ENCODE data around the gene TRUB2. TPM values are rescaled to one million over a fixed set of nuclear protein-coding genes. Genes with fewer than 3 reads are reported as not detected.
A peak's percentile ranks its signal among the peaks of the same experiment; 100 is the strongest.

TRUB2 gene
- total RNA-seq, 1 experiment from 2014 or later: 42.1 TPM

GRCh38 chr9:128309551-128309950 is 12.7 kb downstream of the TRUB2 start:
- intact Hi-C loops (cut with micrococcal nuclease): no loop called here
- Histone ChIP-seq H3K36me3 (ENCODE audit: control insufficient read depth in 1 of 2, insufficient read depth in 2 of 2, low read length in 2 of 2) (peaks cover 8 to 23% of the 10 kb centered on the region in 2 experiments; a peak in 3 of 4 replicates), H3K79me2 (ENCODE audit: insufficient read depth, low read length) (no peaks in the 10 kb centered on the region), H3K9me3 (ENCODE audit: control insufficient read depth in 1 of 2, insufficient read depth in 1 of 2, low read depth in 1 of 2, low read length in 2 of 2) (no peaks in the 10 kb centered on the region), H2AFZ (ENCODE audit: low read depth, low read length, poor library complexity, severe bottlenecking) (no peak overlapping the region), H3K4me3 (replicated peaks in 1 of 2; ENCODE audit: low read depth in 1 of 2, low read length in 2 of 2) (no peak overlapping the region), H3K9me2 (ENCODE audit: insufficient read depth) (no peaks in the 10 kb centered on the region), H3K4me1 (ENCODE audit: control insufficient read depth in 1 of 2, insufficient read depth in 2 of 2, low read length in 2 of 2) (peaks cover 43 to 51% of the 10 kb centered on the region in 2 experiments), H3K9ac (ENCODE audit: low read length) (no peak overlapping the region), H3K4me2 (ENCODE audit: low read length) (no peak overlapping the region), H3K27me3 (ENCODE audit: insufficient read depth, low read length) (no peaks in the 10 kb centered on the region), H3K27ac (ENCODE audit: low read depth, low read length) (peak overlapping the region; percentile 99; the same call in 1 of the 2 replicates), H4K20me1 (ENCODE audit: insufficient read depth) (no peaks in the 10 kb centered on the region)
- ChIA-PET CTCF (interaction anchor here (1.1 kb wide), 1 partner anchor 54 kb away, joined by 3 read pairs; no protein-coding TSS in a partner anchor), RAD21 (ENCODE audit: low non-redundant PET in 1 of 2, low total read pairs in 2 of 2, uncharacterized antibody in 2 of 2, unreplicated experiment in 2 of 2) (no interaction called here), POLR2A (no interaction called here)
- BruUV-seq (replicated peaks): no TSS peak
- DNase-seq (ENCODE audit: low read depth, low spot score): no peak
- ATAC-seq: no peak
- TF ChIP-seq ZBTB33 (IDR thresholded peaks at IDR 0.05; ENCODE audit: extremely low read depth, insufficient replicate concordance, low read length) (no peak), ELF1 (IDR thresholded peaks at IDR 0.05; ENCODE audit: borderline replicate concordance, low read depth) (no peak), TCF7L2 (IDR thresholded peaks at IDR 0.05; ENCODE audit: borderline replicate concordance, extremely low read depth, insufficient read depth, insufficient read length) (no peak), SIN3A (IDR thresholded peaks at IDR 0.05; ENCODE audit: low read depth) (no peak), EZH2 (IDR thresholded peaks at IDR 0.05) (no peak), YY1 (IDR thresholded peaks at IDR 0.05; ENCODE audit: extremely low read depth, insufficient replicate concordance, low read depth, low read length) (no peak), SRF (IDR thresholded peaks at IDR 0.05; ENCODE audit: low read depth) (no peak), REST (IDR thresholded peaks at IDR 0.05; ENCODE audit: low read depth) (no peak), POLR2AphosphoS5 (IDR thresholded peaks at IDR 0.05; ENCODE audit: low read depth, low read length) (no peak), CBX3 (IDR thresholded peaks at IDR 0.05; ENCODE audit: low read depth) (no peak), SP1 (IDR thresholded peaks at IDR 0.05; ENCODE audit: low read depth) (no peak), MAX (IDR thresholded peaks at IDR 0.05) (no peak), EGR1 (IDR thresholded peaks at IDR 0.05; ENCODE audit: low read depth) (no peak)

Measured in HCT116 (cell line).